CD8-positive, alpha-beta memory T cell (primary cell): ENCODE data around the gene TBC1D16. TPM values are rescaled to one million over a fixed set of nuclear protein-coding genes. Genes with fewer than 3 reads are reported as not detected.

Experiments used
- CTCF ChIA-PET: fragments of 350-600 bp; sonication (Branson Sonifier 250); formaldehyde crosslinking; loops from one replicate; lab custom pipeline; 2021; ENCODE audit warnings: antibody characterized with exemption; lab: Charles Lee
- POLR2A ChIA-PET: fragments of 350-600 bp; sonication (Branson Sonifier 250); formaldehyde crosslinking; loops from one replicate; lab custom pipeline; 2021; ENCODE audit warnings: antibody characterized with exemption; lab: Charles Lee
- DNase-seq, 5 donors: peaks; one replicate each; pipeline versions ENCODE4 v3.0.0 to v3.0.0-alpha.2; 2020 to 2022; ENCODE audit warnings: mixed read lengths in 1 of 5
- H3K27ac ChIP-seq: one replicate; pipeline ENCODE4 v1.7.0; 2013; ENCODE audit warnings: low read depth, mild to moderate bottlenecking, low read length, moderate library complexity
- H3K27me3 ChIP-seq: 2 replicates; pipeline ENCODE4 v1.7.0; 2013; ENCODE audit warnings: low read length, mild to moderate bottlenecking; ENCODE audit not compliant: insufficient read depth, poor library complexity, severe bottlenecking
- H3K36me3 ChIP-seq: 2 replicates; pipeline ENCODE4 v1.7.0; 2013; ENCODE audit warnings: mild to moderate bottlenecking, low read length, moderate library complexity; ENCODE audit not compliant: insufficient read depth
- H3K4me1 ChIP-seq: 2 replicates; pipeline ENCODE4 v1.7.0; 2013; ENCODE audit warnings: mild to moderate bottlenecking, low read length, moderate library complexity; ENCODE audit not compliant: insufficient read depth
- H3K4me3 ChIP-seq: 2 replicates; pipeline ENCODE4 v1.7.0; 2013; ENCODE audit warnings: mild to moderate bottlenecking, low read length
- H3K9me3 ChIP-seq: 2 replicates; pipeline ENCODE4 v1.7.0; 2013; ENCODE audit warnings: mild to moderate bottlenecking, low read length
- H3K27ac Mint-ChIP-seq, 8 donors: one replicate each; pipeline ENCODE4 v1.8.0; 2020 to 2021; ENCODE audit warnings: mixed read lengths in 8 of 8, mild to moderate bottlenecking in 6 of 8, inconsistent platforms in 3 of 8, moderate library complexity in 3 of 8
- H3K27me3 Mint-ChIP-seq, 2 donors: one replicate each; pipeline ENCODE4 v1.8.0; 2020 to 2021; ENCODE audit warnings: mixed read lengths in 2 of 2, mild to moderate bottlenecking in 1 of 2, moderate library complexity in 1 of 2
- H3K36me3 Mint-ChIP-seq, 3 donors: one replicate each; pipeline ENCODE4 v1.8.0; 2020 to 2021; ENCODE audit warnings: mixed read lengths in 3 of 3, inconsistent platforms in 1 of 3, mild to moderate bottlenecking in 1 of 3
- H3K4me1 Mint-ChIP-seq, 3 donors: one replicate each; pipeline ENCODE4 v1.8.0; 2020 to 2021; ENCODE audit warnings: mixed read lengths in 3 of 3, inconsistent platforms in 1 of 3, mild to moderate bottlenecking in 1 of 3
- H3K4me3 Mint-ChIP-seq, 7 donors: one replicate each; pipeline ENCODE4 v1.8.0; 2020 to 2021; ENCODE audit warnings: mixed read lengths in 7 of 7, mild to moderate bottlenecking in 6 of 7, moderate library complexity in 4 of 7, inconsistent platforms in 2 of 7
- H3K9me3 Mint-ChIP-seq, 5 donors: one replicate each; pipeline ENCODE4 v1.8.0; 2020 to 2022; ENCODE audit warnings: mixed read lengths in 5 of 5, mild to moderate bottlenecking in 3 of 5, moderate library complexity in 2 of 5, inconsistent platforms in 1 of 5
- polyA plus RNA-seq: library from polyadenylated mRNA; unstranded; fragments of 300-500 nt; fragmentation: Illumina TruSeq; gene quantifications from one replicate; pipeline ENCODE4 v1.2.3, GENCODE V29; 2021
- total RNA-seq, 2 experiments: library from RNA; stranded (reverse); gene quantifications; one replicate each; pipeline ENCODE4 v1.2.3, GENCODE V29; 2021

The TBC1D16 gene
- total and polyA plus RNA-seq, 3 experiments from 2014 or later: 0.33 to 4.3 (median 3.5) TPM

GRCh38 chr17:80028030-80028429 lies 7.6 kb downstream of the TBC1D16 start:
- H3K4me1 Mint-ChIP-seq: no peaks in the 10 kb centered on the region
- H3K27ac ChIP-seq: no peak overlapping the region
- no peaks in the 10 kb centered on the region for H3K27me3 ChIP-seq
- H3K27ac Mint-ChIP-seq: no peak overlapping the region
- H3K4me1 ChIP-seq: no peaks in the 10 kb centered on the region
- ChIA-PET POLR2A (no interaction called here), CTCF (interaction anchor here (4.3 kb wide), 1 partner anchor 19 kb away, joined by 15 read pairs; no protein-coding TSS in a partner anchor)
- no peaks in the 10 kb centered on the region for H3K36me3 ChIP-seq
- no peak overlapping the region for H3K4me3 ChIP-seq
- no peaks in the 10 kb centered on the region for H3K9me3 Mint-ChIP-seq
- no peaks in the 10 kb centered on the region for H3K9me3 ChIP-seq
- H3K4me3 Mint-ChIP-seq: no peak overlapping the region
- H3K27me3 Mint-ChIP-seq: peaks cover 0 to 9% of the 10 kb centered on the region in 2 donors
- no peaks in the 10 kb centered on the region for H3K36me3 Mint-ChIP-seq
- DNase-seq: no peak

GRCh38 chr17:80027043-80027435 lies 8.6 kb downstream of the TBC1D16 start:
- Mint-ChIP-seq H3K27me3 (peaks cover 0 to 5% of the 10 kb centered on the region in 2 donors), H3K27ac (peak overlapping the region in 1 of 8 donors; percentile 63), H3K9me3 (no peaks in the 10 kb centered on the region), H3K4me3 (no peak overlapping the region), H3K4me1 (no peaks in the 10 kb centered on the region), H3K36me3 (no peaks in the 10 kb centered on the region)
- POLR2A ChIA-PET: no interaction called here
- Histone ChIP-seq H3K27ac (no peak overlapping the region), H3K4me3 (no peak overlapping the region), H3K4me1 (no peaks in the 10 kb centered on the region), H3K27me3 (no peaks in the 10 kb centered on the region), H3K9me3 (no peaks in the 10 kb centered on the region), H3K36me3 (no peaks in the 10 kb centered on the region)
- DNase-seq: no peak
- CTCF ChIA-PET: interaction anchor here (1.2 to 4.3 kb wide), 2 partner anchors 18 to 19 kb away, joined by 4 to 15 read pairs; no protein-coding TSS in a partner anchor

- ChIA-PET CTCF (interaction anchor here (1.2 kb wide), 1 partner anchor 18 kb away, joined by 4 read pairs; no protein-coding TSS in a partner anchor), POLR2A (no interaction called here)
- DNase-seq: no peak
- no peaks in the 10 kb centered on the region for H3K4me1 ChIP-seq
- no peak overlapping the region for H3K27ac ChIP-seq
- no peaks in the 10 kb centered on the region for H3K9me3 ChIP-seq
- Mint-ChIP-seq H3K9me3 (no peaks in the 10 kb centered on the region), H3K36me3 (no peaks in the 10 kb centered on the region), H3K4me1 (no peaks in the 10 kb centered on the region), H3K27me3 (peaks cover 0 to 5% of the 10 kb centered on the region in 2 donors), H3K27ac (no peak overlapping the region), H3K4me3 (no peak overlapping the region)
- no peaks in the 10 kb centered on the region for H3K36me3 ChIP-seq
- H3K27me3 ChIP-seq: no peaks in the 10 kb centered on the region
- no peak overlapping the region for H3K4me3 ChIP-seq
Measured at GRCh38 chr17:80026359-80027042, 9.2 kb downstream of the TBC1D16 start.

- Mint-ChIP-seq H3K4me1 (no peaks in the 10 kb centered on the region), H3K4me3 (no peak overlapping the region), H3K36me3 (no peaks in the 10 kb centered on the region), H3K9me3 (no peaks in the 10 kb centered on the region), H3K27me3 (peaks cover 0 to 3% of the 10 kb centered on the region in 2 donors), H3K27ac (no peak overlapping the region)
- no peaks in the 10 kb centered on the region for H3K27me3 ChIP-seq
- H3K4me3 ChIP-seq: no peak overlapping the region
- no peaks in the 10 kb centered on the region for H3K36me3 ChIP-seq
- DNase-seq: no peak
- H3K27ac ChIP-seq: no peak overlapping the region
- H3K4me1 ChIP-seq: no peaks in the 10 kb centered on the region
- ChIA-PET CTCF (interaction anchor here (1.2 kb wide), 1 partner anchor 17 kb away, joined by 4 read pairs; no protein-coding TSS in a partner anchor), POLR2A (no interaction called here)
- H3K9me3 ChIP-seq: no peaks in the 10 kb centered on the region
Measured at GRCh38 chr17:80025796-80026195, 9.9 kb downstream of the TBC1D16 start.

- H3K4me3 Mint-ChIP-seq: no peak overlapping the region
Measured at GRCh38 chr17:80025140-80025539, 10.5 kb downstream of the TBC1D16 start.

GRCh38 chr17:80024206-80024972 lies 11.3 kb downstream of the TBC1D16 start:
- no peaks in the 10 kb centered on the region for H3K27me3 ChIP-seq
- POLR2A ChIA-PET: no interaction called here
- no peaks in the 10 kb centered on the region for H3K9me3 Mint-ChIP-seq
- peaks cover 0 to 3% of the 10 kb centered on the region in 2 donors for H3K27me3 Mint-ChIP-seq
- H3K36me3 Mint-ChIP-seq: no peaks in the 10 kb centered on the region
- H3K9me3 ChIP-seq: no peaks in the 10 kb centered on the region
- H3K4me1 Mint-ChIP-seq: no peaks in the 10 kb centered on the region
- no peaks in the 10 kb centered on the region for H3K4me1 ChIP-seq
- no peaks in the 10 kb centered on the region for H3K36me3 ChIP-seq
- no peak overlapping the region for H3K27ac ChIP-seq
- no peak for DNase-seq
- H3K4me3 ChIP-seq: no peak overlapping the region
- no peak overlapping the region for H3K27ac Mint-ChIP-seq
- CTCF ChIA-PET: no interaction called here
- no peak overlapping the region for H3K4me3 Mint-ChIP-seq

More at GRCh38 chr17:80025140-80025539, 10.5 kb downstream of the TBC1D16 start:
- H3K27ac Mint-ChIP-seq: no peak overlapping the region
- POLR2A ChIA-PET: no interaction called here
- H3K4me3 ChIP-seq: no peak overlapping the region
- H3K27me3 Mint-ChIP-seq: peaks cover 0 to 3% of the 10 kb centered on the region in 2 donors
- H3K27ac ChIP-seq: no peak overlapping the region
- H3K27me3 ChIP-seq: no peaks in the 10 kb centered on the region
- H3K4me1 Mint-ChIP-seq: no peaks in the 10 kb centered on the region
- H3K36me3 ChIP-seq: no peaks in the 10 kb centered on the region
- DNase-seq: no peak
- H3K9me3 ChIP-seq: no peaks in the 10 kb centered on the region
- CTCF ChIA-PET: no interaction called here
- no peaks in the 10 kb centered on the region for H3K9me3 Mint-ChIP-seq
- no peaks in the 10 kb centered on the region for H3K4me1 ChIP-seq
- H3K36me3 Mint-ChIP-seq: no peaks in the 10 kb centered on the region

- Mint-ChIP-seq H3K27ac (no peak overlapping the region), H3K4me1 (no peaks in the 10 kb centered on the region), H3K9me3 (no peaks in the 10 kb centered on the region), H3K36me3 (no peaks in the 10 kb centered on the region), H3K27me3 (no peaks in the 10 kb centered on the region), H3K4me3 (no peak overlapping the region)
- H3K4me3 ChIP-seq: no peak overlapping the region
- ChIA-PET CTCF (no interaction called here), POLR2A (no interaction called here)
- no peaks in the 10 kb centered on the region for H3K4me1 ChIP-seq
- no peaks in the 10 kb centered on the region for H3K27me3 ChIP-seq
- no peak overlapping the region for H3K27ac ChIP-seq
- no peak for DNase-seq
- no peaks in the 10 kb centered on the region for H3K9me3 ChIP-seq
- no peaks in the 10 kb centered on the region for H3K36me3 ChIP-seq
Measured at GRCh38 chr17:80023481-80024205, 12.0 kb downstream of the TBC1D16 start.
